Left ventricle myocardium inferior (tissue), 1 donor: ENCODE results near the gene KCTD21. TPM values are rescaled to one million over a fixed set of nuclear protein-coding genes. Genes with fewer than 3 reads are reported as not detected.
A peak's percentile ranks its signal among the peaks of the same experiment; 100 is the strongest.

ENCODE experiments used
- DNase-seq: peaks from one replicate; pipeline ENCODE4 v3.0.0-alpha.2; 2020
- H3K27ac ChIP-seq: fragments of 200-600 bp; replicated peaks from 2 replicates; pipeline ENCODE4 v1.8.0; 2021
- H3K27me3 ChIP-seq: fragments of 200-600 bp; 2 replicates; pipeline ENCODE4 v1.8.0; 2021; ENCODE audit warnings: low read depth
- H3K36me3 ChIP-seq: fragments of 200-600 bp; 2 replicates; pipeline ENCODE4 v1.8.0; 2021
- H3K4me1 ChIP-seq: fragments of 200-600 bp; 2 replicates; pipeline ENCODE4 v1.8.0; 2021
- H3K4me3 ChIP-seq: fragments of 200-600 bp; 2 replicates; pipeline ENCODE4 v1.8.0; 2021; ENCODE audit warnings: mild to moderate bottlenecking, moderate library complexity
- H3K9me3 ChIP-seq: fragments of 200-600 bp; replicated peaks from 2 replicates; pipeline ENCODE4 v1.8.0; 2021
- intact Hi-C: fragments of 100-400 bp; cut with micrococcal nuclease; formaldehyde crosslinking; loops from one replicate; pipeline ENCODE4 v1.11.0; 2022
- total RNA-seq: library from RNA; stranded (reverse); fragmentation: NEBNext Ultra II Directional; extraction: Animal tissue kit (Norgen Biotek cat#: 25700); gene quantifications from one replicate; pipeline ENCODE4 v1.2.1, GENCODE V29; 2021
- TF ChIP-seq, protein P1 (sequence below): fragments of 200-600 bp; IDR thresholded peaks from 2 replicates; pipeline ENCODE4 v1.8.0; 2021; ENCODE audit warnings: antibody characterized with exemption, mild to moderate bottlenecking, borderline replicate concordance
- donor health status: DM: no; HTN: yes; CAD: no; lungs with severe emphysema.

Gene KCTD21
- total RNA-seq, 1 donor from 2014 or later: 8.6 TPM

DNA sequence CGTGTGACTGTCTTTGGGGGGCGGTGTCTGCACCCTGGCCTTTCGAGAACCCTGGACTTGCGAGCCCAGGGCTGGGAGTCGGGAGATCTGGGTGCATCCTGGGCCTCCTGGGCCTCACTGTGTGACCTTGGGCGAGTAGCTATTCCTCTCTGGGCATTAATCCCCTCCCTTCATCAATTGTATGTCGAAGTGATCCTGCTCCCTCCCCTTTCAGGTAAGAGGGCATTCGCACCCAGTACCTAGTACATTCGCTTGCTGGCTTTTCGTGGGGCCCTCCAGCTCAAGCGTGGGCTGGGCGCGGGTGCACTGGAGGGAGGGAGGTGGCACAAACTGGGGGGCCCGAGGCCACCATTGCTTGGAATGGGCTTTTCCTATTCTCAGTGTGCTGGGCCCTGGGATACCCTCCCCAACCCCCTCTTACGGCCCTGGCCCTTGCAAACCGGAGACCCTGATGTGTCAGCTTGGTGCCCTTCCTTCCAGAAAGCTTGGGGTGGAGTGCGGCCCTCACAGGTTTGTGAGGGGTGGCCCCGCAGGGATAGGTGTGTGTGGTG is 823 bp upstream of the KCTD21 start:
- no peaks in the 10 kb centered on the region for H3K27me3 ChIP-seq
- no peaks in the 10 kb centered on the region for H3K36me3 ChIP-seq
- DNase-seq: no peak
- H3K4me3 ChIP-seq: peak overlapping the region; percentile 89
- intact Hi-C loops: no loop called here
- peaks cover 67% of the 10 kb centered on the region for H3K4me1 ChIP-seq
- TF ChIP-seq, protein P1, sequence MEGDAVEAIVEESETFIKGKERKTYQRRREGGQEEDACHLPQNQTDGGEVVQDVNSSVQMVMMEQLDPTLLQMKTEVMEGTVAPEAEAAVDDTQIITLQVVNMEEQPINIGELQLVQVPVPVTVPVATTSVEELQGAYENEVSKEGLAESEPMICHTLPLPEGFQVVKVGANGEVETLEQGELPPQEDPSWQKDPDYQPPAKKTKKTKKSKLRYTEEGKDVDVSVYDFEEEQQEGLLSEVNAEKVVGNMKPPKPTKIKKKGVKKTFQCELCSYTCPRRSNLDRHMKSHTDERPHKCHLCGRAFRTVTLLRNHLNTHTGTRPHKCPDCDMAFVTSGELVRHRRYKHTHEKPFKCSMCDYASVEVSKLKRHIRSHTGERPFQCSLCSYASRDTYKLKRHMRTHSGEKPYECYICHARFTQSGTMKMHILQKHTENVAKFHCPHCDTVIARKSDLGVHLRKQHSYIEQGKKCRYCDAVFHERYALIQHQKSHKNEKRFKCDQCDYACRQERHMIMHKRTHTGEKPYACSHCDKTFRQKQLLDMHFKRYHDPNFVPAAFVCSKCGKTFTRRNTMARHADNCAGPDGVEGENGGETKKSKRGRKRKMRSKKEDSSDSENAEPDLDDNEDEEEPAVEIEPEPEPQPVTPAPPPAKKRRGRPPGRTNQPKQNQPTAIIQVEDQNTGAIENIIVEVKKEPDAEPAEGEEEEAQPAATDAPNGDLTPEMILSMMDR: no peak
- H3K9me3 ChIP-seq: no peaks in the 10 kb centered on the region
- H3K27ac ChIP-seq: peak overlapping the region; percentile 91

DNA sequence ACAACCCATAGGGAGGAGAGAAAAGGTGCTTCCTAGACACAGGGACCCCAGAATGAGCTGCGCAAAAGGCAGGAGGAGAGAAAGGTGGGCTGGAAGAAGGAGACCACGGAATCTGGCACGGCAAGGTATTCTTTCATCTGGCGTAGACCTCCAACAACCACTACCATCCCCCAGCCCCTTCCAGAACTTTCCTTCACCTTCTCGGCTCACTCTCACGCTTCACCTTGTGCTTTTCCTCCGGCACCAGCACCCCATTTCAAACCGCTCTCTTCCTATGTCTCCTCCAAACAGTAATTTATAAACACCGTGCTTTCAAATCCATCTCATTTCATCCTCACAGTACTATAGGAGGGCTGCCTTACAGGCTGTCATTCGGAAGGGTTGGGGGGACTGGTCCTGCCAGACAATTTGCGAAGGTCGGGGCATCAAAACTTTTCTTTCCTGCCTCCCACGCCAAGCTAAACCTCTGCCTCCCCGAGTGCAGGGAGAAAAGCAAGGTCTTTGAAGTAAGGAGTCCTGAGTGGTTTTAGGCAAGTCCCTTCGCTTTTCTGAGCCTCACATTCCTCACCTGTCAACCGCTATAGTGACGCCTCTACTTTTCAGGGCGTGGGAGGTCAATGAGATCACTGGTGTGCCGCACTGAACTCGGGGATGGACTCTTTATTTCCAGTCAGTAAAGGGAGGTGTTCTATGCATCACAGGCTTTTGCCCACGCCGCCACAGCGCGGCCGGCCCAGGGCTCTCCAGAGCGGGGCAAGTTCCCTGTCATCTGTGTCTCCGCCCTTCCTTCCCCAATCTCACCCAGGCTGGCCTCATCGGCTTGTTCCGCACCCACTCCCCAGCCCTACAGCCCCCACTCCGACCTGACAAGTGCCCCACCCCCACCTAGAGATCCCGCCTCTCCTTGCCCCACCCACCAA is 800 bp downstream of the KCTD21 start:
- H3K4me1 ChIP-seq: peaks cover 67% of the 10 kb centered on the region

DNA sequence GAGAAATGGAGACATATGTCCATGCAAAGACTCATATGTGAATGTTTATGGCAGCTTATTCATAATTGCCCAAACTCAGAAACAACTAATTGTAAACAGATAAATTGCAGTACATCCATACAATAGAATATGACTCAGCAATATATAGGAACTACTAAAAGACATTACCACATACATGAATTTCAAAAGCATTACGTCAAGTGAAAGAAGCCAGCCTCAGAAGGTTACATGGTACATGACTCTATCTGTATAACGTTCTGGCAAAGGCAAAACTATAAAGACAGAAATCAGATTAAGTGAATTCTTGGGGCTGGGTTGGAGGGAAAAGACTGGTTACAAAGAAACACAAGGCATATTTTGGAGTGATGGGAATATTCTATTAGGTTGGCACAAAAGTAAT is 7.2 kb downstream of the KCTD21 start:
- TF ChIP-seq, protein P1: no peak
- peaks cover 14% of the 10 kb centered on the region for H3K4me1 ChIP-seq
- intact Hi-C loops: no loop called here
- no peak for DNase-seq
- H3K36me3 ChIP-seq: peaks cover 10% of the 10 kb centered on the region
- no peaks in the 10 kb centered on the region for H3K9me3 ChIP-seq
- H3K27me3 ChIP-seq: no peaks in the 10 kb centered on the region
- H3K27ac ChIP-seq: no peak overlapping the region
- H3K4me3 ChIP-seq: no peak overlapping the region

More for the DNA sequence above, 800 bp downstream of the KCTD21 start:
- Histone ChIP-seq H3K36me3 (peaks cover 3% of the 10 kb centered on the region), H3K9me3 (no peaks in the 10 kb centered on the region), H3K27me3 (no peaks in the 10 kb centered on the region), H3K27ac (peak overlapping the region; percentile 91), H3K4me3 (peak overlapping the region; percentile 89)
- TF ChIP-seq, protein P1: no peak
- no peak for DNase-seq
- intact Hi-C loops: no loop called here

DNA sequence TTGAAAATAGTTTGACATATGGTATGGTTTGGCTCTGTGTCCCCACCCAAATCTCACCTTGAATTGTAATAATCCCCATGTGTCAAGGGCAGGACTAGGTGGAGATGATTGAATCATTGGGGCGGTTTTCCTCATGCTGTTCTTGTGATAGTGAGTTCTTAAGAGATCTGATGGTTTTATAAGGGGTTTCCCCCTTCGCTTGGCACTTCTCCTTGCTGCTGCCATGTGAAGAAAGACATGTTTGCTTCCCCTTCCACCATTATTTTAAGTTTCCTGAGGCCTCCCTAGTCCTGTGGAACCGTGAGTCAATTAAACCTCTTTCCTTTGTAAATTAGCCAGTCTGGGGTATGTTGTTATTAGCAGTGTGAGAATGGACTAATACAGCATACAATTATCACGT is 7.7 kb downstream of the KCTD21 start:
- no peaks in the 10 kb centered on the region for H3K9me3 ChIP-seq
- intact Hi-C loops: no loop called here
- DNase-seq: no peak

DNA sequence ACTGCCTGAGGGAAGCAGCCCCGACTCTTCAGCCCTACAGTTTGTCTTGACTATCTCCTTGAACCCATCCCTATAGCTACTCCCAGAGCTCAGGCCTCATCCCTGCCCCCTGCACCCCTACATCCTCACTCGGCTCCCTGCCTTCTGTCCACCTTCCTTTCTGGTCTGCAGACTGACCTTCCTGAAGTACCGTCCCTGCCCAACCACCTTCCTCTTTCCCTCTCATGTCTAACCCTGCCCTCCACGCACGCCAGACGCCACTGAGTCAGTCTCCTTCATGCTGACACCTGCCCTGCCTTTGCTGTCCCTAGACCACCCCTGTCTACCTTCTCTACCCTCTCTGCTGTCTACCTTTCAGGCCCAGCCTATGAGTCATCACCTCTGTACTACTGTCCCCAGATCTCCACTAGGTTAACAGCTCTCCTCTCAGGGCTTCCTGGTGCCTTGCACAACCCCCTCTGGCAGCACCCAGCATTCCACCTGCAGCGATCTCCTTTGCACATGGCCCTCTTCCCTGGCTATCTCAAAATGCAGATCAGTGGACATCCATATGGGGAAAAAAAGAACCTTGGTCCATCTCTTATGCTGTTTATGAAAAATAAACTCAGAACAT is 8.9 kb downstream of the KCTD21 start:
- no peak overlapping the region for H3K27ac ChIP-seq
- no peaks in the 10 kb centered on the region for H3K27me3 ChIP-seq
- peaks cover 14% of the 10 kb centered on the region for H3K4me1 ChIP-seq
- H3K4me3 ChIP-seq: no peak overlapping the region
- DNase-seq: no peak
- intact Hi-C loops: no loop called here
- peaks cover 12% of the 10 kb centered on the region for H3K36me3 ChIP-seq
- H3K9me3 ChIP-seq: no peaks in the 10 kb centered on the region
- TF ChIP-seq, protein P1: no peak

More for the DNA sequence above, 7.7 kb downstream of the KCTD21 start:
- peaks cover 10% of the 10 kb centered on the region for H3K4me1 ChIP-seq
- H3K27me3 ChIP-seq: no peaks in the 10 kb centered on the region
- H3K36me3 ChIP-seq: peaks cover 12% of the 10 kb centered on the region
- no peak overlapping the region for H3K27ac ChIP-seq
- TF ChIP-seq, protein P1: no peak
- no peak overlapping the region for H3K4me3 ChIP-seq
